ENCODE measurements around the gene RNF182. TPM values are rescaled to one million over a fixed set of nuclear protein-coding genes. Genes with fewer than 3 reads are reported as not detected.
"Not testable (repeated sequence)": the region's sequence is repeated elsewhere in the genome, so short reads cannot be mapped to it uniquely, and the experiment has no call there.

Gene RNF182
- total RNA-seq, 2 experiments from 2014 or later: not detected

- Mint-ChIP-seq H3K36me3 (no peaks in the 10 kb centered on the region), H3K4me3 (no peak overlapping the region), H3K27ac (no peak overlapping the region), H3K4me1 (peaks cover 14% of the 10 kb centered on the region), H3K9me3 (no peaks in the 10 kb centered on the region), H3K27me3 (peaks cover 86% of the 10 kb centered on the region)
- DNase-seq: no peak
These were observed 2.5 kb downstream of the RNF182 start for GRCh38 chr6:13927203-13927602.

GRCh38 chr6:13929196-13929595, 4.4 kb downstream of the RNF182 start:
- Mint-ChIP-seq H3K4me3 (no peak overlapping the region), H3K36me3 (no peaks in the 10 kb centered on the region), H3K27me3 (peaks cover 73% of the 10 kb centered on the region), H3K4me1 (peaks cover 11% of the 10 kb centered on the region), H3K9me3 (no peaks in the 10 kb centered on the region), H3K27ac (no peak overlapping the region)
- no peak for DNase-seq

GRCh38 chr6:13931797-13932402, 7.1 kb downstream of the RNF182 start:
- Mint-ChIP-seq H3K4me1 (peaks cover 2% of the 10 kb centered on the region), H3K9me3 (no peaks in the 10 kb centered on the region), H3K36me3 (no peaks in the 10 kb centered on the region), H3K4me3 (no peak overlapping the region), H3K27ac (no peak overlapping the region), H3K27me3 (peaks cover 51% of the 10 kb centered on the region)
- DNase-seq: no peak

GRCh38 chr6:13932785-13933184, 8.0 kb downstream of the RNF182 start:
- H3K9me3 Mint-ChIP-seq: no peaks in the 10 kb centered on the region
- peaks cover 2% of the 10 kb centered on the region for H3K4me1 Mint-ChIP-seq
- no peak for DNase-seq
- H3K36me3 Mint-ChIP-seq: no peaks in the 10 kb centered on the region
- no peak overlapping the region for H3K27ac Mint-ChIP-seq
- no peak overlapping the region for H3K4me3 Mint-ChIP-seq
- H3K27me3 Mint-ChIP-seq: peaks cover 42% of the 10 kb centered on the region

GRCh38 chr6:13934721-13935120, 10.0 kb downstream of the RNF182 start:
- Mint-ChIP-seq H3K27ac (no peak overlapping the region), H3K36me3 (no peaks in the 10 kb centered on the region), H3K27me3 (peaks cover 27% of the 10 kb centered on the region), H3K4me1 (peaks cover 2% of the 10 kb centered on the region), H3K4me3 (no peak overlapping the region), H3K9me3 (no peaks in the 10 kb centered on the region)
- no peak for DNase-seq

- Mint-ChIP-seq H3K4me3 (no peak overlapping the region), H3K27me3 (peaks cover 29% of the 10 kb centered on the region), H3K4me1 (peaks cover 2% of the 10 kb centered on the region), H3K36me3 (no peaks in the 10 kb centered on the region), H3K27ac (no peak overlapping the region), H3K9me3 (no peaks in the 10 kb centered on the region)
- no peak for DNase-seq
These were observed 10.6 kb downstream of the RNF182 start for GRCh38 chr6:13935190-13935880.

- peaks cover 25% of the 10 kb centered on the region for H3K27me3 Mint-ChIP-seq
- H3K36me3 Mint-ChIP-seq, H3K4me3 Mint-ChIP-seq, H3K9me3 Mint-ChIP-seq, H3K27ac Mint-ChIP-seq, DNase-seq, H3K4me1 Mint-ChIP-seq: not testable (repeated sequence)
These were observed 11.1 kb downstream of the RNF182 start for GRCh38 chr6:13935881-13936261.

GRCh38 chr6:13941902-13942301, 17.1 kb downstream of the RNF182 start:
- no peak for DNase-seq
- H3K4me3 Mint-ChIP-seq: no peak overlapping the region
- no peaks in the 10 kb centered on the region for H3K4me1 Mint-ChIP-seq
- H3K27me3 Mint-ChIP-seq: peaks cover 26% of the 10 kb centered on the region
- peaks cover 10% of the 10 kb centered on the region for H3K9me3 Mint-ChIP-seq
- H3K27ac Mint-ChIP-seq: no peak overlapping the region
- H3K36me3 Mint-ChIP-seq: no peaks in the 10 kb centered on the region

GRCh38 chr6:13943943-13944342, 19.2 kb downstream of the RNF182 start:
- peaks cover 16% of the 10 kb centered on the region for H3K9me3 Mint-ChIP-seq
- H3K4me3 Mint-ChIP-seq: no peak overlapping the region
- no peak for DNase-seq
- no peaks in the 10 kb centered on the region for H3K4me1 Mint-ChIP-seq
- peaks cover 26% of the 10 kb centered on the region for H3K27me3 Mint-ChIP-seq
- H3K36me3 Mint-ChIP-seq: no peaks in the 10 kb centered on the region
- H3K27ac Mint-ChIP-seq: no peak overlapping the region

- no peak overlapping the region for H3K27ac Mint-ChIP-seq
- H3K36me3 Mint-ChIP-seq: no peaks in the 10 kb centered on the region
- no peaks in the 10 kb centered on the region for H3K4me1 Mint-ChIP-seq
These were observed 21.8 kb downstream of the RNF182 start for GRCh38 chr6:13946506-13946905.

GRCh38 chr6:13947611-13948178, 22.9 kb downstream of the RNF182 start:
- no peak overlapping the region for H3K27ac Mint-ChIP-seq
- H3K27me3 Mint-ChIP-seq: peaks cover 12% of the 10 kb centered on the region
- no peak for DNase-seq
- H3K9me3 Mint-ChIP-seq: peaks cover 17% of the 10 kb centered on the region
- no peaks in the 10 kb centered on the region for H3K4me1 Mint-ChIP-seq
- no peak overlapping the region for H3K4me3 Mint-ChIP-seq
- no peaks in the 10 kb centered on the region for H3K36me3 Mint-ChIP-seq

More at GRCh38 chr6:13946506-13946905, 21.8 kb downstream of the RNF182 start:
- Mint-ChIP-seq H3K4me3 (no peak overlapping the region), H3K27me3 (peaks cover 17% of the 10 kb centered on the region), H3K9me3 (peaks cover 19% of the 10 kb centered on the region)
- no peak for DNase-seq

- Mint-ChIP-seq H3K27me3 (peaks cover 11% of the 10 kb centered on the region), H3K4me3 (no peak overlapping the region), H3K36me3 (no peaks in the 10 kb centered on the region), H3K9me3 (peaks cover 12% of the 10 kb centered on the region), H3K4me1 (no peaks in the 10 kb centered on the region), H3K27ac (no peak overlapping the region)
- no peak for DNase-seq
These were observed 27.3 kb downstream of the RNF182 start for GRCh38 chr6:13952101-13952500.

- no peak for DNase-seq
- Mint-ChIP-seq H3K36me3 (no peaks in the 10 kb centered on the region), H3K27me3 (peaks cover 11% of the 10 kb centered on the region), H3K4me3 (no peak overlapping the region), H3K9me3 (peaks cover 6% of the 10 kb centered on the region), H3K4me1 (no peaks in the 10 kb centered on the region), H3K27ac (no peak overlapping the region)
These were observed 28.4 kb downstream of the RNF182 start for GRCh38 chr6:13953061-13953705.

GRCh38 chr6:13965582-13966127, 40.9 kb downstream of the RNF182 start:
- no peak overlapping the region for H3K4me3 Mint-ChIP-seq
- no peaks in the 10 kb centered on the region for H3K4me1 Mint-ChIP-seq
- no peak for DNase-seq
- peaks cover 2% of the 10 kb centered on the region for H3K9me3 Mint-ChIP-seq
- H3K27me3 Mint-ChIP-seq: peaks cover 33% of the 10 kb centered on the region
- no peak overlapping the region for H3K27ac Mint-ChIP-seq
- no peaks in the 10 kb centered on the region for H3K36me3 Mint-ChIP-seq

GRCh38 chr6:13971303-13971702, 46.6 kb downstream of the RNF182 start:
- DNase-seq: no peak
- no peak overlapping the region for H3K27ac Mint-ChIP-seq
- H3K36me3 Mint-ChIP-seq: peaks cover 8% of the 10 kb centered on the region
- H3K4me3 Mint-ChIP-seq: no peak overlapping the region
- peaks cover 22% of the 10 kb centered on the region for H3K9me3 Mint-ChIP-seq
- peaks cover 17% of the 10 kb centered on the region for H3K27me3 Mint-ChIP-seq
- no peaks in the 10 kb centered on the region for H3K4me1 Mint-ChIP-seq

Measured in activated naive CD8-positive, alpha-beta T cell treated with anti-CD3 and anti-CD28 coated beads for 36 hours (primary cell).